GM18511 (cell line): ENCODE measurements around the gene PSMA7.
"Not testable (repeated sequence)": the region's sequence is repeated elsewhere in the genome, so short reads cannot be mapped to it uniquely, and the experiment has no call there.

Source experiments
- ATAC-seq: cut with Tn5 transposase; IDR thresholded peaks from one replicate; pipeline ENCODE4 v1.9.1; 2021; ENCODE audit warnings: mild to moderate bottlenecking, moderate library complexity; ENCODE audit not compliant: unreplicated experiment

PSMA7 gene

GRCh38 chr20:62120990-62121775 is 22.0 kb downstream of the PSMA7 start:
- ATAC-seq = peak; percentile 16

- no peak for ATAC-seq
These were observed 22.8 kb downstream of the PSMA7 start for GRCh38 chr20:62120365-62120762.

- ATAC-seq = no peak
These were observed 23.4 kb downstream of the PSMA7 start for GRCh38 chr20:62119591-62120364.

- ATAC-seq = no peak
These were observed 24.1 kb downstream of the PSMA7 start for GRCh38 chr20:62119115-62119514.

GRCh38 chr20:62118113-62119043 is 24.8 kb downstream of the PSMA7 start:
- ATAC-seq = no peak

GRCh38 chr20:62117658-62118057 is 25.5 kb downstream of the PSMA7 start:
- no peak for ATAC-seq

- ATAC-seq = no peak
These were observed 25.9 kb downstream of the PSMA7 start for GRCh38 chr20:62117362-62117646.

GRCh38 chr20:62116558-62117361 is 26.4 kb downstream of the PSMA7 start:
- ATAC-seq = no peak

GRCh38 chr20:62115800-62116407 is 27.3 kb downstream of the PSMA7 start:
- not testable (repeated sequence) for ATAC-seq

GRCh38 chr20:62114894-62115293 is 28.3 kb downstream of the PSMA7 start:
- ATAC-seq = no peak

GRCh38 chr20:62112368-62112767 is 30.8 kb downstream of the PSMA7 start:
- no peak for ATAC-seq

- no peak for ATAC-seq
These were observed 32.0 kb downstream of the PSMA7 start for GRCh38 chr20:62111148-62111547.

- no peak for ATAC-seq
These were observed 37.6 kb downstream of the PSMA7 start for GRCh38 chr20:62105592-62105991.

- ATAC-seq = no peak
These were observed 38.3 kb downstream of the PSMA7 start for GRCh38 chr20:62104791-62105345.

GRCh38 chr20:62104234-62104789 is 38.9 kb downstream of the PSMA7 start:
- no peak for ATAC-seq

- no peak for ATAC-seq
These were observed 39.5 kb downstream of the PSMA7 start for GRCh38 chr20:62103508-62104233.

GRCh38 chr20:62101078-62101477 is 42.1 kb downstream of the PSMA7 start:
- no peak for ATAC-seq

- no peak for ATAC-seq
These were observed 45.2 kb downstream of the PSMA7 start for GRCh38 chr20:62097881-62098407.
